Neural crest cell (in vitro differentiated cells): ENCODE results near the gene NR2F1. TPM values are rescaled to one million over a fixed set of nuclear protein-coding genes. Genes with fewer than 3 reads are reported as not detected.

Experiments
- DNase-seq: peaks from one replicate; pipeline ENCODE4 v3.0.0; 2021; ENCODE audit warnings: low read depth, mixed read lengths, low spot score
- H3K27ac Mint-ChIP-seq: one replicate; pipeline ENCODE4 v1.8.0; 2021; ENCODE audit warnings: mild to moderate bottlenecking, mixed read lengths; ENCODE audit not compliant: unreplicated experiment
- H3K27me3 Mint-ChIP-seq: 2 replicates; pipeline ENCODE4 v1.8.0; 2021; ENCODE audit warnings: low read depth, mild to moderate bottlenecking, mixed read lengths
- H3K36me3 Mint-ChIP-seq: 2 replicates; pipeline ENCODE4 v1.8.0; 2021; ENCODE audit warnings: low read depth, mild to moderate bottlenecking, mixed read lengths
- H3K4me1 Mint-ChIP-seq: 2 replicates; pipeline ENCODE4 v1.8.0; 2021; ENCODE audit warnings: mixed read lengths
- H3K4me3 Mint-ChIP-seq: one replicate; pipeline ENCODE4 v1.8.0; 2021; ENCODE audit warnings: mild to moderate bottlenecking, mixed read lengths
- H3K9me3 Mint-ChIP-seq: 2 replicates; pipeline ENCODE4 v1.8.0; 2021; ENCODE audit warnings: mixed read lengths
- CTCF ChIP-seq: fragments of 200-600 bp; sonication (generic); conservative IDR thresholded peaks from 2 replicates; pipeline ENCODE4 v1.5.0; 2021; ENCODE audit warnings: antibody characterized with exemption, mild to moderate bottlenecking
- total RNA-seq: library from RNA; stranded (reverse); gene quantifications from 2 replicates; pipeline ENCODE4 v1.2.1, GENCODE V29; 2021

NR2F1 gene
- total RNA-seq, 1 donor from 2014 or later, result 411 TPM

GRCh38 chr5:93610581-93611272, 27.7 kb downstream of the NR2F1 start:
- no peaks in the 10 kb centered on the region for H3K9me3 Mint-ChIP-seq
- no peaks in the 10 kb centered on the region for H3K36me3 Mint-ChIP-seq
- peaks cover 92% of the 10 kb centered on the region for H3K4me1 Mint-ChIP-seq
- peak overlapping the region; percentile 87 for H3K4me3 Mint-ChIP-seq
- DNase-seq, result no peak
- no peak for TF ChIP-seq CTCF
- H3K27ac Mint-ChIP-seq, result no peak overlapping the region
- peaks cover 78% of the 10 kb centered on the region for H3K27me3 Mint-ChIP-seq

DNA sequence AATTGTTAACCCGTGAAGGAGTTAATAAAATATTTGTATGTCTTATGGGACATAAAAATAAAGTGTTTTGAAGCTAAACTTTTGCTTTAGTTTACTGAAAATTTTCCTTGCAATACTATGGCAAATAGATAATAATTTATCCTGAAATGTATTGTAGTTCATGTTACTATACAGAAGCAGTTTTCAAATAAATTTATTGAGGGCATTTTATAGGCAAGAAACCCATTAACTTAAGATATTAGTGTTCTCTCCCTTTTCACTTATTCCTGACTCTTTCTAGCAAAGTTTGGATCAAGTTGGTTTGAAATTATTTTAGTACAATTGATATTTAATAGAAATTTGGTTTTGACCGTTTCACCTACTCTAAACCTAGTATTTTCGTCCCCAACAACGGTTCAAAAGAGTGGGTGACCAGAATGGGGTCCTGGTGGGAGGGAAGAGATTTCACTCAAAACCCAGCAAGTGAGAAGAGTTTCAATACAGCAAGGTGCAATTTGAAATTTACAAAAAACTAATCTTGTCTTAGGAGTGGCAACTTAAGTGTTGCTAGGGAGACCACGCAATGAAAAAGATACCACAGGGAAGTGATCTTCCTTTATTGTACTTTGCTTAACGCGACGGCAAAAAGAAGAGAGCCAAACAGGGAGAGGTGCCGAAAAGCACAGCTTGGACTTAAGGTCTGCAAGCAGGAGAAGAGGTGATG, 28.4 kb downstream of the NR2F1 start:
- Mint-ChIP-seq H3K27ac (peak overlapping the region; percentile 85), H3K9me3 (no peaks in the 10 kb centered on the region), H3K27me3 (peaks cover 77% of the 10 kb centered on the region), H3K4me3 (peak overlapping the region; percentile 87), H3K36me3 (no peaks in the 10 kb centered on the region), H3K4me1 (peaks cover 92% of the 10 kb centered on the region)
- DNase-seq, result no peak
- no peak for TF ChIP-seq CTCF

DNA sequence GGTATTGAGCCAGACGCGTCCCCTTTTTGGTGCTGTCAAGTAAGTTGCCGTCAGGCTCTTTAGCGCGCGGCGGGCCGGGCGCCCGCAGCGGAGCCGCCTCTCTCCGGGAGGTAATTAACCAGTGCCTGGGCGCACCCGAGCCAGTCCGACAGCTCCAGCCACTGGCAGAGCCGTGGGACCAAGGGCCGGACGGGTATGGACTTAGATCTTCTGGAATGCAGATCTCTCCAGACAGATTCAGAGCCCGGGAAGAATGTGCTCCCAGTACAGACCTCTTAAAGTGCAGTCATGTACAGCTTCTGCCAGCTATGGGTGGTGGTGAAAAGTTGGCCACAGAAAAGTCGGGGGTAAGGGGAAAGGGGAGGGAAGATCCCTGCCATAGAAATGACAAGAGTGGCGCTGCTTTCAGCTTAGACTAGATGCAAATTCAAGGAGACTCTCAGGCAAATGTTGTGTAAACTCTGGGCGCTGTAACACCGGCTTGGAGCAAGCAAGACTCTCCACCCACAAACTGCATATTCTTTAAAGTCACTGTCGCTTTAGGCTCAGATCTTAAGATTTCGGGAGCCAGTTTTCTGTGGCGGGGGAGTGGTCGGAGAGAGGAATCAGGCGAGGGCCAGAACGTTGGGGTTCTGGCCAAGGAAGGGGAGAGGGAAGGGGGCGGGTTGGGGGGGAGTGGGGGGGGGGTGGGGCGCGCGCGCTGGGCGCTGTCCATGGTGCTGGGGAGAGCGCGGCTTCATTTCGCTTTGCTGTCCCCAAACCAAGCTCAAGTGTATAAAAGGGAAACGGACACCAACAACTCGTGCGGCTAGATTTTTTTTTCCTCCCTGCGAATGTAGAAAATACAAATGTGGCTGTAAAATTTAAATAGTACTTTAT, 29.2 kb downstream of the NR2F1 start:
- no peak for DNase-seq
- Mint-ChIP-seq H3K9me3 (no peaks in the 10 kb centered on the region), H3K27ac (peak overlapping the region; percentile 85), H3K4me1 (peaks cover 93% of the 10 kb centered on the region), H3K4me3 (peak overlapping the region; percentile 87), H3K36me3 (no peaks in the 10 kb centered on the region), H3K27me3 (peaks cover 77% of the 10 kb centered on the region)
- no peak for TF ChIP-seq CTCF

DNA sequence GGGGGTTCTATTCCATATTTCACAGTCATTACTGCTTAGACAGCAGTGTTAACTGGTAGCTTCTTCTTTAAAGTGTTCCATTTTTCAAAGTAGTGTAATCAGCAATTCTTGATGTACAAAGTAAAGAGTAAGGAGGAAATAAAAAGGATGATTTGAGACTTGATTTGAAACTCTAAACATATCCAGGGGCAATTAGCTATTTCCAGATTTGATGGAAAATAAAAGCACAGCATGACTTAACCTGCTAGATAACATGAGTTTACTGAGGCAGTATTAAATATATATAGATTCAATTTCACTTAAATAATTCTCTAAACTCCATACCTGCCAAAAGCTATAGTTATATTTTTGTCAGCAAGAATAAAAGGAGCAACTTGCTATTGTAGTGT, 29.8 kb downstream of the NR2F1 start:
- no peaks in the 10 kb centered on the region for H3K9me3 Mint-ChIP-seq
- no peak for DNase-seq
- no peak overlapping the region for H3K27ac Mint-ChIP-seq
- H3K36me3 Mint-ChIP-seq, result no peaks in the 10 kb centered on the region
- H3K4me1 Mint-ChIP-seq, result peaks cover 92% of the 10 kb centered on the region
- TF ChIP-seq CTCF, result no peak
- H3K27me3 Mint-ChIP-seq, result peaks cover 74% of the 10 kb centered on the region
- peak overlapping the region; percentile 87 for H3K4me3 Mint-ChIP-seq

DNA sequence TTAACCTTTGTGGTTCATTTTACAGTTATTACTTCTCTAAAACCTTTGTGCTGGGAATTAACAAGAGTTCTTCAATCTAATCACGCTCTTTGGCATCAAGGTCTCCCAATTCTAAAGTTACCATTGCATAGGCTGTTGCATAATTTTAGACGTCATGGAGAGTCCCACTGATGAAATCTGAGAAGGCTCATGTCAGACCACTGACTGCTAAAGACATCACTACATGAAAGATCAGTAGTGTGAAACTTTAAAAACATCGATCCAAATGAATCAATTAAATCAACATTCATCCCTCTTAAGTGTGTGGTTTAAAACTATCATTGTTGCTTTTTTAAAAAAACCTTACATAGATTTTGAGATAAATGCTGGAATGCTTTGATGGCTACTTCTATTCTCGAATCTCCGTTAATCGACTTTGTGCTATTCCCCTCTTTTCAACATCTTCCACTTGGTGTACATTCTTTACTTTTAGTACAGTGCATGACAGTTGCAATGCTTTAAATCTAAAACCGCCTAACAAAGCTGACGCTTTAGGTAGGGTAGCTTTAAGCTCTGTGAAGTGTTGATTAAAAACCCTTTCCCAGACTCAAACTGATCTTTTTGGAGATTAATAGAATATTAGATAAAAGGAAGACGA, 33.6 kb downstream of the NR2F1 start:
- H3K27me3 Mint-ChIP-seq, result peaks cover 45% of the 10 kb centered on the region
- DNase-seq, result no peak
- H3K36me3 Mint-ChIP-seq, result no peaks in the 10 kb centered on the region
- no peak overlapping the region for H3K27ac Mint-ChIP-seq
- TF ChIP-seq CTCF, result no peak
- H3K4me1 Mint-ChIP-seq, result peaks cover 86% of the 10 kb centered on the region
- H3K4me3 Mint-ChIP-seq, result peak overlapping the region; percentile 39
- no peaks in the 10 kb centered on the region for H3K9me3 Mint-ChIP-seq
